Epithelial cell of esophagus (primary cell): ENCODE measurements around the gene TRAPPC3.

Experiments
- DNase-seq: peaks from one replicate; pipeline ENCODE4 v3.0.0; 2010; ENCODE audit warnings: low read depth
- H3K4me3 ChIP-seq: 2 replicates; pipeline ENCODE4 v1.5.1; 2011; ENCODE audit warnings: mild to moderate bottlenecking, low read length, control low read depth
- TF ChIP-seq, protein P1 (sequence below): IDR thresholded peaks from 2 replicates; pipeline ENCODE4 v1.5.1; 2011; ENCODE audit warnings: low read depth, mild to moderate bottlenecking, low read length, control low read depth, inconsistent platforms; ENCODE audit not compliant: insufficient read depth; ENCODE audit errors: missing control alignments

The TRAPPC3 gene

DNA sequence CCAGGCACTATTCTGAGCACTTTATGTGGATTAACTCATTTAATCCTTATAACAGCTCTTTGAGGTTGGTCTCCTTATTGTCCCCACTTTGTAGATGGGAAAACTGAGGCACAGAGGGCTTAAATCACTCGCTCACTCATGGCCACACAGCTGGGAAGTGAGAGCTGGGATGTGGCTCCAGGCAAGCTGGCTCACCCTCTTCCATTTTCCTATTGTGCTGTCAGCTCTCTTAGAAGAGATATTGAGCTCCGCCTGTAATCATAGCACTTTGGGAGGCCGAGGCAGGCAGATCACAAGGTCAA is 20.4 kb downstream of the TRAPPC3 start:
- TF ChIP-seq, protein P1, sequence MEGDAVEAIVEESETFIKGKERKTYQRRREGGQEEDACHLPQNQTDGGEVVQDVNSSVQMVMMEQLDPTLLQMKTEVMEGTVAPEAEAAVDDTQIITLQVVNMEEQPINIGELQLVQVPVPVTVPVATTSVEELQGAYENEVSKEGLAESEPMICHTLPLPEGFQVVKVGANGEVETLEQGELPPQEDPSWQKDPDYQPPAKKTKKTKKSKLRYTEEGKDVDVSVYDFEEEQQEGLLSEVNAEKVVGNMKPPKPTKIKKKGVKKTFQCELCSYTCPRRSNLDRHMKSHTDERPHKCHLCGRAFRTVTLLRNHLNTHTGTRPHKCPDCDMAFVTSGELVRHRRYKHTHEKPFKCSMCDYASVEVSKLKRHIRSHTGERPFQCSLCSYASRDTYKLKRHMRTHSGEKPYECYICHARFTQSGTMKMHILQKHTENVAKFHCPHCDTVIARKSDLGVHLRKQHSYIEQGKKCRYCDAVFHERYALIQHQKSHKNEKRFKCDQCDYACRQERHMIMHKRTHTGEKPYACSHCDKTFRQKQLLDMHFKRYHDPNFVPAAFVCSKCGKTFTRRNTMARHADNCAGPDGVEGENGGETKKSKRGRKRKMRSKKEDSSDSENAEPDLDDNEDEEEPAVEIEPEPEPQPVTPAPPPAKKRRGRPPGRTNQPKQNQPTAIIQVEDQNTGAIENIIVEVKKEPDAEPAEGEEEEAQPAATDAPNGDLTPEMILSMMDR, result no peak
- DNase-seq, result no peak
- no peak overlapping the region for H3K4me3 ChIP-seq

DNA sequence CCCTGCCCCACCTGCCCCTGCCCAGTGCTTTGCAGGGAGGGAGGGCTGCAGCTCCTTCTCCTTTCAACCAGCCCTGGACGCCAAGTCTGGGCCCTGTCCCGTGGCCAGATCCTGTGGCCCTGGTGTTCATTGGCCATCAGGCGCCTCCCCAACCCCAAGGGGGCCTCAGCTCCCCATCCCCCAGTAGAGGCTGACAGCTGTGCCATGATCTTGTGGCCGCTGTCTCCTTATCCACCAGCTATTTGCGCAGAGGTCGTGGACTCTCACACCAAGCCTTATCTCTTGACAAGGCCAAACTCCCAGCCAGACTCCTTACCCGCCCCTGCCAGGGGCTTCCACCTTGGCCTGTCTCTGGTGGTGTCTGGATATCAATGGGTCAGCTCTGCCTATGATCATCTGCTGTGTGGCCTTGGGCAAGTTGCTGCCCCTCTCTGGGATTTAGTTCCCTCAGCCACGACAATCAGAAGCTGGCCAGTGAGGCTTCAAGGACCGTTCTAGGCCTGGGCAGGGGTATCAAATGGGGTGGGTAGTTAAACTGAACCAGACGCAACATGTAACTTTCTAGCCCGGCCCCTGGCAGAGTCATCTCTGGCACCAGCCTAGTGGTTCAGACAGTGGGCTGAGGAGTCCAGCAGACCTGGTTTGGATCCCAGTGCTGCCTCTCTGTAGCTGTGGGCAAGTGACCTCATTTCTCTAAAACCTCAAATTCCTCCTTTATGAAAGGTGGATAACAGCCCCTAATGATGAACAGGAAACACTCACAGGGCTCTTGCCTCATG is 21.0 kb downstream of the TRAPPC3 start:
- no peak overlapping the region for H3K4me3 ChIP-seq
- TF ChIP-seq, protein P1, result no peak
- DNase-seq, result no peak

DNA sequence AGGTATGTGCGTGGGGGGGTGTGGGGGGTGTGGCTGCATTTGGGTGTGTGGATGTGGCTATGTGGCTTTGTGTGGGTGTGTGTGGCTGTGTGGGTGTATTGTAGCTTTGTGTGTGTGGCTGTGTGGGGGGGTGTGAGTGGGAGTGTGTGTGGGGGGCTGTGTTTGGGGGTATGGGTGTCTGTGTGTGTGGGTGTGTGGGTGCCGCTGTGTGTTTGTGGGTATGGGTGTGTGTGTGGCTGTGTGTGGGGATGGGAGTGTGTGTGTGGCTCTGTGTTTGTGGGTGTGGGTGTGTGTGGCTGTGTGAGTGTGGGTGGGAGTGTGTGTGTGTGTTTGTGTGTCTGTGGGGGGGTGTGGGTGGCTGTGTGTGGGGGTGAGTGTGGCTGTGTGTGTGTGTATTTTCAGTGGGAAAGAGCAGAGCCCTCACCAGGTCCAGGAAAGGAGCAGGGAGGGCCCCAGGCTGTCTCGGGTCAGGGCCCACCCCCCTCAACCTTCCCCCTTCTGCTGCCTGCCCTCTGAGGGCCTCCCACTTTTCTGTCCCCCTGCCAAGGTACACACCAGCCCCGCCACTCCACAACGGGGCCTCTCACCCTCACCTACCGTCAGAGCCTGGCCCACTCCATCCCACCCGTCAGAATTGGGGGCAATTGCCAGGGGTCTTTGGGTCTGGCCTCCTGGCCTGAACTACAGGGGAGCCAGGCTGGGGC is 22.3 kb downstream of the TRAPPC3 start:
- TF ChIP-seq, protein P1, result no peak
- DNase-seq, result no peak
- H3K4me3 ChIP-seq, result no peak overlapping the region

DNA sequence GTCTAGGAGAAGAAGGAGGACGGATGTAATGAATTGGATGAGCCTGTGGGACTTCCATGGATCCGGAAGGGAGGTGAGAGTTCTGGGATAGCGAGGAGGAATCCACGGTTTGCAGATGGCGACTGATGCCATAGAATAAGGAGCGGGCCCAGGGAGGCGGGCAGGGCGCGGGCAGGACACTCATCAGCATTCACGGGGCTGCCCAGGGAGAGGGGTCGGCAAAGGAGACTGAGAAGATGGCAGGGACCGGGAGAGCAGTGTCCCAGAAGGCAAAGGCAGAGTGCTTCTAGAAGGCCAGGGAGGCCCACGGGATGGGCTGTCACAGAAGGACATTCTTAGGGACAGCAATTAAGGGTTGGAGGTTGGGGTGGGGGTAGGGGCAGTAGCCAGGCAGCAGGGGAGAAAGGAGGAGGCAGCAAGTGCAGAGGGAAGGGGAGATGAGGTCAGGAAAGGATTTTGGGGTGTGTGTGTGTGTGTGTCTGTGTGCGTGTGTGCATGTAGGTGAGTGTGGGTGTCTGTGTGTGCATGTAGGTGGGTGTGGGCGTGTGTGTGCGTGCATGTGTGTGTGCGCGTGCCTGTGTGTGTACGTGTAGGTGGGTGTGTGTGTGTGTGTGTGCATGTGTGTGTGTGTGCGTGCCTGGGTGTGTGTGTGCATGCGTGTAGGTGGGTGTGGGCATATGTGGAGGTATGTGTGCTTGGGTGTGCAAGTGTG is 23.1 kb downstream of the TRAPPC3 start:
- H3K4me3 ChIP-seq, result no peak overlapping the region
- DNase-seq, result no peak
- TF ChIP-seq, protein P1, result no peak

DNA sequence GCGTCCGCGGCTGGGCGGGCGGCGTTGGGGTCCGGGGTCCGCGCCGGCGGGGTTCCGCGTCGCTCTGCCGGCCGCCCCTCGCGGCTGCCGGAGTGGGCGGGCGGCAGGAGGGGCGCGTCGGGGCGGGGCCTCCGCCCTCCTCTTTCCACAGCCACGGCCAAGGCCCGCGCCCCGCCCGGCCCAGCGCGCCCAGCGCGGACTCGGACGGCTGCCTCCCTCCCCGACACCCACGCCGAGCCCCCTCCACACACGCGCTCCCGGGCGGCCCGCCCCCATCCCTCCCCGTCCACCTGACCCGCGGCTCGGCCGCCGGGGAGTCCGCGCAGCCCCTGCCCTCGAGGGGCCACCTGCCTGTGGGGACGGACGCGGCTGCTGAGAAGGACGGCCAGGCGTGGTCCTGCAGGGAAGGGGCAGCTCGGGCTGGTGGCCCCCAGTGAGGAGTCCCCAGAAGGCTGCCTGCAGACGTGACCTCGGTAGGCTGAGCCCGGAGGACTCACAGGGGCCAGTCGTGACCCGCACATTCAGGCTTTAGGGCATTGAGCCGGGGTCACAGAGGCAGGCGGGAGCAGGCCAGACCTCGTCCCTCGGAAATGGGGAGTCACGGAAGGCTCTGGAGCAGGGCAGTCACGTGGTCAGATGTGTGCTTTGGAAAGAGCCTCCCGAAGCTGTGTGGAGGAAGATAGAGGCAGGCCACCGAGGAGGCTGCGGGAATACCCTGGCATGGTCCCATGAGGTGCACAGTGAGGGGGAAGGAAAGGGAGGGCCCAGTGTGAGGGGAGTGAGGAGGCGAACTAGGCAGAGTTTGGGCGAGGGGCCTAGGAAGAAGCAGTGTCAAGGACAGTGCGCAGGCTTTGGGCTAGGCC is 23.9 kb downstream of the TRAPPC3 start, which contains the start of gene COL8A2:
Gene COL8A2 (minus strand): TSS at position 94 of the 863 bp plus-strand sequence. CDS start 24,980 bp downstream, outside the sequence.
- TF ChIP-seq, protein P1, result no peak
- H3K4me3 ChIP-seq, result no peak within 1 kb of the TSS
- no peak for DNase-seq

DNA sequence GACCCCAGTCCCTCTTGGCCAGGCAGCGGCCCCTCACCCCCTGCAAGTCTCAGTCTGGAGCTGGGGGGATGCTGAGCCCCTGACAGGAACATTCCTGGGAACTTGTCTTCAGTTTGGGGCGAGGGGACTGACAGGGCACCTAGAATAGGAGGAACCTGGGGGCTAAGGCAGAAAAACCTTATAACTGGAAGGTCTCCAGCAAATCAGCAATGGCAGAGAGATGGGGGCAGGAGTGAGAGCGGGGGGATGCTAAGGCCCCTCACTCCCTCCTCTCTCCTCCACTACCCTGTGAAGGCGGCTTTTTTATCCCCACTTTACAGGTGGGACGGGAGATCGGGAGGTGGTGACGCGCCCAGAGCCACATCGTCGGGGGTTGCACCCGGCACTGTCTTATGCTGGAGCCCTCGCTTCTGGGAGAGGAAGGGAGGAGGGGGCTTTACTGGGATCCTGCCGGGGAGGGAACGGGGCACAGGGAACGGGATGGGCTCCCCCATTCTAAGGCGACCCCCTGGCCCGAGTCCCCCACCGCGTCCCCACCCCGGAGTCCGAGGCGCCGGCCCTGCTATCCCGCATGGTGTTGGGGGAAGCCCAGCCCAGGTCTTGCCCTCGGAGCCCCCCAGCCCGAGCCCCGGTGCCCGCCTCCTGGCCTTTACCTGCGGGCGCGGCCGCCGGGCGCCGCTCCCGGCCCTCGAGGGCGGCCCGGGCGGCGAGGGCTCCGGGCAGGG is 24.7 kb downstream of the TRAPPC3 start:
- H3K4me3 ChIP-seq, result no peak overlapping the region
- no peak for DNase-seq
- TF ChIP-seq, protein P1, result no peak
